ENCODE results near the gene ADCY9. TPM values are rescaled to one million over a fixed set of nuclear protein-coding genes. Genes with fewer than 3 reads are reported as not detected.

ADCY9 gene
- total RNA-seq, 2 experiments from 2014 or later = 7.1 to 7.4 TPM

GRCh38 chr16:3984111-3985060 is 131.9 kb downstream of the ADCY9 start:
- Mint-ChIP-seq H3K4me3 (no peak overlapping the region), H3K27ac (no peak overlapping the region), H3K36me3 (ENCODE audit: low read depth) (peaks cover 6% of the 10 kb centered on the region), H3K9me3 (no peaks in the 10 kb centered on the region), H3K27me3 (no peaks in the 10 kb centered on the region), H3K4me1 (ENCODE audit: low read depth) (no peaks in the 10 kb centered on the region)
- intact Hi-C loops (cut with DNase I, micrococcal nuclease) = loop anchor here in 1 of 2 experiments (5.0 kb wide), 1 partner anchor 268 kb away; no protein-coding TSS in a partner anchor
- Histone ChIP-seq H3K27ac (ENCODE audit: low read depth in 1 of 2, low read length in 2 of 2) (no peak overlapping the region), H3K36me3 (ENCODE audit: insufficient read depth, low read length) (peaks cover 2% of the 10 kb centered on the region), H3K4me3 (ENCODE audit: low read length) (no peak overlapping the region), H3K27me3 (ENCODE audit: control insufficient read depth in 1 of 2, insufficient read depth in 2 of 2, low read length in 2 of 2) (no peaks in the 10 kb centered on the region), H3K4me1 (ENCODE audit: insufficient read depth, low read length) (peaks cover 6% of the 10 kb centered on the region), H3K9me3 (ENCODE audit: control insufficient read depth in 1 of 2, insufficient read depth in 1 of 2, low read length in 2 of 2) (no peaks in the 10 kb centered on the region)
- DNase-seq = no peak
- ChIA-PET CTCF (interaction anchor here (0.6 to 2.0 kb wide), 2 partner anchors 36 to 46 kb away, joined by 4 to 7 read pairs; no protein-coding TSS in a partner anchor), POLR2A (interaction anchor here (1.2 kb wide), 1 partner anchor 270 kb away, joined by 4 read pairs; no protein-coding TSS in a partner anchor)
- no peak for ATAC-seq (ENCODE audit: poor library complexity)
- no peak for TF ChIP-seq CTCF (IDR thresholded peaks at IDR 0.05)

- intact Hi-C loops (cut with DNase I, micrococcal nuclease) = loop anchor here in 1 of 2 experiments (2.0 to 5.0 kb wide), 3 partner anchors 269 to 420 kb away; no protein-coding TSS in a partner anchor
- Mint-ChIP-seq H3K27me3 (no peaks in the 10 kb centered on the region), H3K36me3 (ENCODE audit: low read depth) (peaks cover 6% of the 10 kb centered on the region), H3K4me1 (ENCODE audit: low read depth) (no peaks in the 10 kb centered on the region), H3K27ac (no peak overlapping the region), H3K9me3 (no peaks in the 10 kb centered on the region), H3K4me3 (no peak overlapping the region)
- Histone ChIP-seq H3K27ac (ENCODE audit: low read depth in 1 of 2, low read length in 2 of 2) (no peak overlapping the region), H3K36me3 (ENCODE audit: insufficient read depth, low read length) (peaks cover 2% of the 10 kb centered on the region), H3K4me3 (ENCODE audit: low read length) (no peak overlapping the region), H3K27me3 (ENCODE audit: control insufficient read depth in 1 of 2, insufficient read depth in 2 of 2, low read length in 2 of 2) (no peaks in the 10 kb centered on the region), H3K9me3 (ENCODE audit: control insufficient read depth in 1 of 2, insufficient read depth in 1 of 2, low read length in 2 of 2) (no peaks in the 10 kb centered on the region), H3K4me1 (ENCODE audit: insufficient read depth, low read length) (peaks cover 6% of the 10 kb centered on the region)
- POLR2A ChIA-PET = interaction anchor here (1.0 to 1.2 kb wide), 2 partner anchors 201 to 271 kb away, joined by 3 to 4 read pairs; no protein-coding TSS in a partner anchor
- TF ChIP-seq CTCF (IDR thresholded peaks at IDR 0.05) = peak; percentile 36
- peak; percentile 76 for ATAC-seq (ENCODE audit: poor library complexity)
- CTCF ChIA-PET = interaction anchor here (0.5 to 2.0 kb wide), 4 partner anchors 44 to 347 kb away, joined by 3 to 10 read pairs (median 6); no protein-coding TSS in a partner anchor
- peak in 12 of 14 experiments; percentile 12 to 72 (median 28) for DNase-seq
These were observed 133.1 kb downstream of the ADCY9 start for GRCh38 chr16:3983081-3983520.

DNA sequence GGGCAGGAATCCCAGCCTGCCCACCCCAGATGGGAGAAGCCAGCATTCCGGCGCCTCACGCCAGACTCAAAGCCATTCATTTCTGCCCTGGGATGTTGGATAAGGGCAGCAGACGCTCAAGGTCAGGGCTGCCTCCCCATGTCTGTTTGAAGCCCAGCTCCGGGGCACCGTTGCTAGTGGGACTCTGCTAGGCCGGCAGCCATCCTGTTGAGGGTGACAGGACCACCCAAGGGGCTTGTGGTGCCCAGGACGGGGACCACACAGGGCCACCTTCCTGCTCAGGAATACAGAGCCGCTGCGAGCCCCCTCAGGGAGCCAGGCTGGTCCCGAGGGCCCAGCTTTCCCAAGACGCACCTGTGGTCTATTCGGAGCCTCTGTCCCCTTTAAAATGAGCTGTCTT is 134.0 kb downstream of the ADCY9 start:
- H3K4me3 Mint-ChIP-seq = no peak overlapping the region
- CTCF ChIA-PET = interaction anchor here (1.8 to 2.0 kb wide), 2 partner anchors 43 to 272 kb away, joined by 7 to 10 read pairs; no protein-coding TSS in a partner anchor
- H3K36me3 ChIP-seq (ENCODE audit: insufficient read depth, low read length) = peaks cover 3% of the 10 kb centered on the region
- H3K4me1 ChIP-seq (ENCODE audit: insufficient read depth, low read length) = peaks cover 6% of the 10 kb centered on the region
- no peaks in the 10 kb centered on the region for H3K27me3 ChIP-seq (ENCODE audit: control insufficient read depth in 1 of 2, insufficient read depth in 2 of 2, low read length in 2 of 2)
- POLR2A ChIA-PET = no interaction called here
- H3K4me1 Mint-ChIP-seq (ENCODE audit: low read depth) = no peaks in the 10 kb centered on the region
- intact Hi-C loops (cut with DNase I, micrococcal nuclease) = loop anchor here in 1 of 2 experiments (2.0 to 5.0 kb wide), 3 partner anchors 270 to 421 kb away; no protein-coding TSS in a partner anchor
- peaks cover 7% of the 10 kb centered on the region for H3K36me3 Mint-ChIP-seq (ENCODE audit: low read depth)
- DNase-seq (no peak), ATAC-seq (ENCODE audit: poor library complexity) (no peak)
- H3K9me3 Mint-ChIP-seq = no peaks in the 10 kb centered on the region
- H3K4me3 ChIP-seq (ENCODE audit: low read length) = no peak overlapping the region
- no peak overlapping the region for H3K27ac ChIP-seq (ENCODE audit: low read depth in 1 of 2, low read length in 2 of 2)
- H3K27ac Mint-ChIP-seq = no peak overlapping the region
- no peaks in the 10 kb centered on the region for H3K9me3 ChIP-seq (ENCODE audit: control insufficient read depth in 1 of 2, insufficient read depth in 1 of 2, low read length in 2 of 2)
- no peaks in the 10 kb centered on the region for H3K27me3 Mint-ChIP-seq
- TF ChIP-seq CTCF (IDR thresholded peaks at IDR 0.05) = no peak
